GM21619 (cell line): ENCODE results near the gene UBA6.

Experiments
- ATAC-seq: cut with Tn5 transposase; IDR thresholded peaks from one replicate; pipeline ENCODE4 v1.9.1; 2021; ENCODE audit not compliant: unreplicated experiment

UBA6 gene

GRCh38 chr4:67581208-67581857 is 119.6 kb downstream of the UBA6 start:
- ATAC-seq, result peak; percentile 41

- ATAC-seq, result peak; percentile 33
Observed at GRCh38 chr4:67580577-67580976, 120.4 kb downstream of the UBA6 start.

GRCh38 chr4:67576538-67576937 is 124.4 kb downstream of the UBA6 start:
- peak; percentile 49 for ATAC-seq

GRCh38 chr4:67576059-67576466 is 124.9 kb downstream of the UBA6 start:
- no peak for ATAC-seq

GRCh38 chr4:67575232-67576058 is 125.5 kb downstream of the UBA6 start:
- peak; percentile 91 for ATAC-seq

- no peak for ATAC-seq
Observed at GRCh38 chr4:67573193-67573592, 127.8 kb downstream of the UBA6 start.

GRCh38 chr4:67571975-67572374 is 129.0 kb downstream of the UBA6 start:
- no peak for ATAC-seq

- no peak for ATAC-seq
Observed at GRCh38 chr4:67570537-67570936, 130.4 kb downstream of the UBA6 start.

GRCh38 chr4:67568820-67569219 is 132.1 kb downstream of the UBA6 start:
- ATAC-seq, result no peak

- ATAC-seq, result no peak
Observed at GRCh38 chr4:67566335-67566734, 134.6 kb downstream of the UBA6 start.

GRCh38 chr4:67565284-67565683 is 135.7 kb downstream of the UBA6 start:
- ATAC-seq, result no peak
